KMS-11 (cell line): Measurements from ENCODE around the gene TCF7L2.

Experiments used
- H2AFZ ChIP-seq: fragments of 200-600 bp; sonication (generic); 2 replicates; pipeline ENCODE4 v1.6.1; 2016; ENCODE audit warnings: antibody characterized with exemption, mixed run types, low read depth
- H3K27ac ChIP-seq: fragments of 200-600 bp; sonication (generic); 2 replicates; pipeline ENCODE4 v1.6.1; 2016; ENCODE audit warnings: mild to moderate bottlenecking, mixed run types
- H3K27me3 ChIP-seq: fragments of 200-600 bp; sonication (generic); 2 replicates; pipeline ENCODE4 v1.6.1; 2017; ENCODE audit warnings: mild to moderate bottlenecking, low read depth, mixed run types, moderate library complexity; ENCODE audit not compliant: insufficient read depth
- H3K36me3 ChIP-seq: fragments of 200-600 bp; sonication (generic); 2 replicates; pipeline ENCODE4 v1.6.1; 2017; ENCODE audit warnings: mild to moderate bottlenecking, mixed run types; ENCODE audit not compliant: insufficient read depth
- H3K4me1 ChIP-seq: fragments of 200-600 bp; sonication (generic); 2 replicates; pipeline ENCODE4 v1.6.1; 2016; ENCODE audit warnings: mild to moderate bottlenecking, low read depth, mixed run types; ENCODE audit not compliant: poor library complexity, severe bottlenecking
- H3K4me2 ChIP-seq: fragments of 200-600 bp; sonication (generic); 2 replicates; pipeline ENCODE4 v1.7.0; 2016; ENCODE audit warnings: mild to moderate bottlenecking, mixed run types
- H3K4me3 ChIP-seq: fragments of 200-600 bp; sonication (generic); IDR thresholded peaks from 2 replicates; pipeline ENCODE4 v1.6.1; 2017; ENCODE audit warnings: low read depth, low read length, mixed read lengths; ENCODE audit not compliant: insufficient read depth
- H3K79me2 ChIP-seq: fragments of 200-600 bp; sonication (generic); 2 replicates; pipeline ENCODE4 v1.6.1; 2016; ENCODE audit warnings: low read depth, mixed run types; ENCODE audit not compliant: insufficient read depth
- H3K9ac ChIP-seq: fragments of 200-600 bp; sonication (generic); 2 replicates; pipeline ENCODE4 v1.6.1; 2016; ENCODE audit warnings: mild to moderate bottlenecking, mixed run types
- H4K20me1 ChIP-seq: fragments of 200-600 bp; sonication (generic); 2 replicates; pipeline ENCODE4 v1.6.1; 2016; ENCODE audit warnings: mild to moderate bottlenecking, mixed run types; ENCODE audit not compliant: insufficient read depth
- TF ChIP-seq, protein P1 (sequence below): fragments of 200-600 bp; sonication (generic); conservative IDR thresholded peaks from 2 replicates; pipeline ENCODE4 v1.6.1; 2017; ENCODE audit warnings: low read depth, mild to moderate bottlenecking, antibody characterized with exemption, low read length, moderate library complexity, mixed read lengths

The TCF7L2 gene

DNA sequence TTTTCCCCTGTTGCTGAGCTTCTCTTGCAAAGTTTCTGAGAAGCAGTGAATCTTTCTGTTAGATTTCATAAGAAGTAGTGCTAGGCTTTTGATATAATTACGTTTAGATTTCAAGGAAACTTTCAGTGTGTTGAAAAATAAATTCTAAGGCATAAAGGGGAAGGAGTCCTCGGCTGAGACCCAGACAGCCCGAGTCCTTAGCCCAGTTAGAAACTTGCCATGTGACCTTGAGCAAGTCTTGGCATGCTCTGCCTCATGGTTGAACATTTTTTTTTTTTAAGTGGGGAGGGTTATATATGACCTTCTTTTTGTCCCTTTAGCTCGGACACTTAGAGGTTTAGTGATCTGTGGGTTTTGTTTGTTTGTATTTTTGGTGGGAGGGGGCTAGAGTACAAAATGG, 117.5 kb downstream of the TCF7L2 start:
- TF ChIP-seq, protein P1, sequence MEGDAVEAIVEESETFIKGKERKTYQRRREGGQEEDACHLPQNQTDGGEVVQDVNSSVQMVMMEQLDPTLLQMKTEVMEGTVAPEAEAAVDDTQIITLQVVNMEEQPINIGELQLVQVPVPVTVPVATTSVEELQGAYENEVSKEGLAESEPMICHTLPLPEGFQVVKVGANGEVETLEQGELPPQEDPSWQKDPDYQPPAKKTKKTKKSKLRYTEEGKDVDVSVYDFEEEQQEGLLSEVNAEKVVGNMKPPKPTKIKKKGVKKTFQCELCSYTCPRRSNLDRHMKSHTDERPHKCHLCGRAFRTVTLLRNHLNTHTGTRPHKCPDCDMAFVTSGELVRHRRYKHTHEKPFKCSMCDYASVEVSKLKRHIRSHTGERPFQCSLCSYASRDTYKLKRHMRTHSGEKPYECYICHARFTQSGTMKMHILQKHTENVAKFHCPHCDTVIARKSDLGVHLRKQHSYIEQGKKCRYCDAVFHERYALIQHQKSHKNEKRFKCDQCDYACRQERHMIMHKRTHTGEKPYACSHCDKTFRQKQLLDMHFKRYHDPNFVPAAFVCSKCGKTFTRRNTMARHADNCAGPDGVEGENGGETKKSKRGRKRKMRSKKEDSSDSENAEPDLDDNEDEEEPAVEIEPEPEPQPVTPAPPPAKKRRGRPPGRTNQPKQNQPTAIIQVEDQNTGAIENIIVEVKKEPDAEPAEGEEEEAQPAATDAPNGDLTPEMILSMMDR = no peak
- no peak overlapping the region for H2AFZ ChIP-seq
- no peaks in the 10 kb centered on the region for H3K36me3 ChIP-seq
- no peaks in the 10 kb centered on the region for H3K79me2 ChIP-seq
- H3K9ac ChIP-seq = no peak overlapping the region
- H3K4me2 ChIP-seq = no peak overlapping the region
- H4K20me1 ChIP-seq = no peaks in the 10 kb centered on the region
- no peaks in the 10 kb centered on the region for H3K27me3 ChIP-seq
- no peaks in the 10 kb centered on the region for H3K4me1 ChIP-seq
- no peak overlapping the region for H3K27ac ChIP-seq
- H3K4me3 ChIP-seq = no peak overlapping the region

DNA sequence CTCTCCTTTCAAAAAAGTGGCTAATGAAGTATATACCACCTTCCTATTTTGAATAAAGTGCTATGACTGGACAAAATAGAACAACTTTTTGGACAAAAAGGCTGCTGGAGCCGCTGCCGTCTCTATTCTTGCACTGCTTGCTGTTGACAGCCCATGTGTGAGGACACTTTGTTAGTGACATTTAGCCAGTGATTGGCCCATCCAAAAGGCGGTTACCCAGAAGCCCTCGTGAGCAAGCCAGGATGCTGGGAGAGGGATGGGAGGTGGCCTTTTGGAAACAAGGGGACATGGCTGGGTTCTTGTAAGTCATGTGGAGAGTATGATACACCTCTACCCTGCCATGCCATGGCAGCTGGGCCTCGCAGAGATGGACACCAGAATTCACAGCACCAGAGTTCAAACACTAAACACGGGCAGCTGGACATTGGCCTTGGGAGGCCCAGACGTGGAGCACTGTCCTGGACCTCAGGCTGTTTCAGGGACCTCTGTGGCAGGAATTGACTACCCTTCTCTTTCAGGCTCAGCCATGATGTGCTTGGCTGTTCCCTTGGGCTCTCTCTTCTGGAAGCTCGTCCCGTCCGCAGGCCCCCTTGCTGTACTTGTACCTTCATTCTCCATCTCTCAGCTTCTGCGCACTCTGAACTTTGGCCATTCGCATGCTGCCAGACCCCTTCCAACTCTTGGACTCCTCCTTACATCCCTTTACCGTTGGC, 118.3 kb downstream of the TCF7L2 start:
- no peaks in the 10 kb centered on the region for H3K27me3 ChIP-seq
- H4K20me1 ChIP-seq = no peaks in the 10 kb centered on the region
- H3K4me1 ChIP-seq = no peaks in the 10 kb centered on the region
- TF ChIP-seq, protein P1 = no peak
- H3K4me2 ChIP-seq = no peak overlapping the region
- no peak overlapping the region for H3K4me3 ChIP-seq
- no peak overlapping the region for H2AFZ ChIP-seq
- H3K9ac ChIP-seq = no peak overlapping the region
- no peaks in the 10 kb centered on the region for H3K36me3 ChIP-seq
- H3K27ac ChIP-seq = no peak overlapping the region
- no peaks in the 10 kb centered on the region for H3K79me2 ChIP-seq

DNA sequence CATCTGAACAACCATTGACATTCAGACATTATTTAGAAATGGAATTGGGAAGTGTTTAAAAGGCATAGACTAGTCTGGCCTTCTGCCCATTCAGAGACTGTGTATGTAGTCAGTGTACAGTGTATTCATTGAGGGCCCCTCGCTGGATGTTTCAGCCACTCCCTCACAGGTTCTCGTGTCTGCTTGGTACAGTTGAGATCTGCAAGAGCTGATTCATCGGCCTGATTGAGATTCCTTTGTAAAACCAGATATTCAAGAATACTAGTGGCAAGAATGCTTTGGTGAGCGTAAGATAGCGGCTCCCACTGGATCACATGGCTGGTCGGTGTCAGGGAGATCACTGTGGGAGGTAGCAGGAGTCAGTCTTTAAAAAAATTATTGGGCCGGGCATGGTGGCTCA, 119.5 kb downstream of the TCF7L2 start:
- H3K36me3 ChIP-seq = no peaks in the 10 kb centered on the region
- TF ChIP-seq, protein P1 = no peak
- no peaks in the 10 kb centered on the region for H3K4me1 ChIP-seq
- no peak overlapping the region for H3K27ac ChIP-seq
- no peaks in the 10 kb centered on the region for H3K79me2 ChIP-seq
- no peaks in the 10 kb centered on the region for H4K20me1 ChIP-seq
- H3K27me3 ChIP-seq = no peaks in the 10 kb centered on the region
- no peak overlapping the region for H3K4me2 ChIP-seq
- H3K4me3 ChIP-seq = no peak overlapping the region
- no peak overlapping the region for H2AFZ ChIP-seq
- H3K9ac ChIP-seq = no peak overlapping the region

DNA sequence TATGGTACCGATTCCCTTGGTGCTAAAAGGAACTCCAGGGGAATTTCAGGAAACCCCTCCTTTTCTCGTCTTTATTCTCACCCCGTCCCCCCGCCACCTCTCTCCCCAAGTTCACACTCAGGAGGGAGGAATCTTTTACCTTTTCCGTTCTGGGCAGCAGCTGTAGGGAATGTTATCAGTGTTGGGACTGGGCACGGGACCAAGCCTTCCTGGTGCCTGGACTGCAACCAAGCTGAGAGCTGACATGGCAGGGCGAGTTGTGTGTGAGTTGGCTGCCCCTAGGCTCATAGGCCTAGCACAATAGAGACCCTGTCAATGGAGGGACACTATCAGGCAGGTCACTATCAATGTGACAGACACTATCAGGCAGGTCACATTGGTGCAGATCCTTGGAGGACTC, 121.4 kb downstream of the TCF7L2 start:
- Histone ChIP-seq H3K4me3 (no peak overlapping the region), H4K20me1 (no peaks in the 10 kb centered on the region), H3K79me2 (no peaks in the 10 kb centered on the region), H3K36me3 (no peaks in the 10 kb centered on the region), H3K9ac (no peak overlapping the region), H3K27me3 (no peaks in the 10 kb centered on the region), H3K27ac (no peak overlapping the region), H2AFZ (no peak overlapping the region), H3K4me2 (no peak overlapping the region), H3K4me1 (no peaks in the 10 kb centered on the region)
- TF ChIP-seq, protein P1 = no peak
